VCaP (cell line): Measurements from ENCODE around the gene KCTD17.

ENCODE experiments used
- H3K27ac ChIP-seq: fragments of 450-650 bp; 2 replicates; pipeline ENCODE4 v1.5.1; 2017
- TF ChIP-seq, protein P1 (sequence below): fragments of 450-650 bp; conservative IDR thresholded peaks from 2 replicates; pipeline ENCODE4 v1.5.1; 2017; ENCODE audit warnings: mild to moderate bottlenecking, moderate library complexity

The KCTD17 gene

DNA sequence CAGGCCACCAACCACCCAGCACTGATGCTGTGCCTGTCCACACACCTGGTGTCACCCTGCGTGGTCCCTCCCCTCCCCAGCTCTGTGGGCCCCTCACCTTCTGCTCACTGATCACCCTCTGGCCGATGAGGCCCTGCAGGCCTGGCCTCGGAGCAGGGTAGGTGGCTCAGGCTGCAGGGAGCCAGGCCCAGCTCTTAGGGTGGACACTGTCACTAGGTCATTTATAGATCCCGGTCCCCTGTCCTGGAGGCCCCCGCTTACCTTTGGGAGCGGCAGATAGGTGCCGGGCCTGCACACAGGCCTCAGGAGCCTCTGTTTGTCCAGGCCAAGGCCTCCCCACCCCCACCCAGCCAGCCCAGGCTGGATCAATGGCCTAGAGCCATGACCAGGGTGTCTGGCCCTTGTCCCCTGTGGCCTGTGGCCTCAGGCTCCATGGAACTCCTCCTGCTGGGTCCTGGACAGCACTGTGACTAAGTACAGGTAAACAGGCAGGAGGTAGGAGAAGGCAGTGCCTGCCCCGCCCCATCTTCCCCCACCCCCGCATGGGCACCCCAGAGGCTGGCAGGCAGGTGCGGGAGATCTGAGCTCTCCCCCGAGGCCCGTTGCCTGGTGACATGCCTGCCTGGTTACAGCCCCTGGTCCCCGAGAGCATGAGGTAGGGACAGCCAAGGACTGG is 57.8 kb downstream of the KCTD17 start, which contains the start of gene TMPRSS6:
TMPRSS6 (minus strand) TSS at position 472 of the 676 bp plus-strand sequence. CDS start 6,296 bp downstream, outside the sequence.
- H3K27ac ChIP-seq, result no peak within 1 kb of the TSS
- TF ChIP-seq, protein P1, sequence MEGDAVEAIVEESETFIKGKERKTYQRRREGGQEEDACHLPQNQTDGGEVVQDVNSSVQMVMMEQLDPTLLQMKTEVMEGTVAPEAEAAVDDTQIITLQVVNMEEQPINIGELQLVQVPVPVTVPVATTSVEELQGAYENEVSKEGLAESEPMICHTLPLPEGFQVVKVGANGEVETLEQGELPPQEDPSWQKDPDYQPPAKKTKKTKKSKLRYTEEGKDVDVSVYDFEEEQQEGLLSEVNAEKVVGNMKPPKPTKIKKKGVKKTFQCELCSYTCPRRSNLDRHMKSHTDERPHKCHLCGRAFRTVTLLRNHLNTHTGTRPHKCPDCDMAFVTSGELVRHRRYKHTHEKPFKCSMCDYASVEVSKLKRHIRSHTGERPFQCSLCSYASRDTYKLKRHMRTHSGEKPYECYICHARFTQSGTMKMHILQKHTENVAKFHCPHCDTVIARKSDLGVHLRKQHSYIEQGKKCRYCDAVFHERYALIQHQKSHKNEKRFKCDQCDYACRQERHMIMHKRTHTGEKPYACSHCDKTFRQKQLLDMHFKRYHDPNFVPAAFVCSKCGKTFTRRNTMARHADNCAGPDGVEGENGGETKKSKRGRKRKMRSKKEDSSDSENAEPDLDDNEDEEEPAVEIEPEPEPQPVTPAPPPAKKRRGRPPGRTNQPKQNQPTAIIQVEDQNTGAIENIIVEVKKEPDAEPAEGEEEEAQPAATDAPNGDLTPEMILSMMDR, result no peak

DNA sequence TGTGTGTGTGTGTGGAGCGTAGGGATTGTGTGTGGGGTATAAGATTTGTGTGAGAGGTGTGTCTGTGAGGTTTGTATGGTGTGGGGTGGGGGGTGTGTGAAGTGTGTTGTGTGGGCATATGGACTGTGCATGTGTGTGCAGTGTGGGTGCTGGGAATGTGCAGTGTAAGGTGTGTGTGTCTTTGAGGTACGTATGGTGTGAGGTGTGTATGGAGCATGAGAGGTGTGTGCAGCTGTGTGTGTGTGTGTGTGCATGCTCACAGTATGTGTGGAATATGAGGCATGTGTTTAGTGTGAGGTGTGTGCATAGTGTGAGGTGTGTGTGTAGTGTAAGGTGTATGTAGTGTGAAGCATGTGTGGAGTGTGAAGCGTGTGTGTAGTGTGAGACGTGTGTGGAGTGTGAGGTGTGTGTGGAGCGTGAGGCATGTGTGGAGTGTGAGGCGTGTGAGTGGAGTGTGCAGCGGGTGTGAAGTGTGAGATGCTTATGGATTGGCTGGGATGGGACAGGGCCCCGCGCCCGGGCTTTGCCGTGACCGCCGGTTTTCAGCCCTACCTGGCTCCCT is 59.7 kb downstream of the KCTD17 start:
- no peak overlapping the region for H3K27ac ChIP-seq
- TF ChIP-seq, protein P1, result no peak

GRCh38 chr22:37112084-37112728 is 60.7 kb downstream of the KCTD17 start:
- TF ChIP-seq, protein P1, result no peak

More at GRCh38 chr22:37112084-37112728, 60.7 kb downstream of the KCTD17 start:
- no peak overlapping the region for H3K27ac ChIP-seq
